GM12878 (cell line): ENCODE measurements around the gene TSFM. TPM values are rescaled to one million over a fixed set of nuclear protein-coding genes. Genes with fewer than 3 reads are reported as not detected.
"Not testable (repeated sequence)": the region's sequence is repeated elsewhere in the genome, so short reads cannot be mapped to it uniquely, and the experiment has no call there.

Source experiments
- ATAC-seq: fragments of 200-7000 bp; cut with Tn5 transposase; 3 replicates; pipeline ENCODE4 v1.9.1; 2020; ENCODE audit warnings: mild to moderate bottlenecking, moderate library complexity
- BruUV-seq: library from RNA; stranded (reverse); fragments of 400-500 nt; replicated peaks from 2 replicates; lab custom pipeline; 2021; lab: Mats Ljungman, UMichigan
- CTCF ChIA-PET: fragments of 300-600 bp; sonication (Branson Sonifier 250); formaldehyde crosslinking; extraction: SDS; loops from one replicate; lab custom pipeline; 2021; ENCODE audit warnings: inconsistent platforms; lab: Yijun Ruan, JAX
- POLR2A ChIA-PET: fragments of 350-600 bp; formaldehyde crosslinking; extraction: SDS; loops from one replicate; lab custom pipeline; 2021; ENCODE audit warnings: inconsistent platforms; lab: Charles Lee
- RAD21 ChIA-PET: fragments of 300-600 bp; sonication (Branson Sonifier 250); formaldehyde crosslinking; loops from one replicate; lab custom pipeline; 2023; ENCODE audit warnings: antibody characterized with exemption; ENCODE audit not compliant: unreplicated experiment; lab: Charles Lee
- SMC1A ChIA-PET: fragments of 300-600 bp; sonication (Branson Sonifier 250); formaldehyde crosslinking; loops from one replicate; lab custom pipeline; 2023; ENCODE audit not compliant: unreplicated experiment, uncharacterized antibody; lab: Charles Lee
- DNase-seq: peaks from one replicate; pipeline ENCODE4 v3.0.0-alpha.2; 2011; ENCODE audit warnings: low read depth, low spot score
- FAIRE-seq: peaks from 3 replicates; lab custom pipeline; 2011; peaks lifted over from hg19 to GRCh38; lab: Jason Lieb, UNC
- H2AFZ ChIP-seq: 2 replicates; pipeline ENCODE4 v1.6.0; 2011; ENCODE audit warnings: low read depth, low read length, control low read depth; ENCODE audit not compliant: control insufficient read depth
- H3K27ac ChIP-seq: 2 replicates; pipeline ENCODE4 v1.5.1; 2011; ENCODE audit warnings: control low read depth; ENCODE audit not compliant: control insufficient read depth, insufficient read depth
- H3K27me3 ChIP-seq, 2 experiments: replicated peaks in 1 of 2; 2 replicates each; pipeline versions ENCODE4 v1.6.0 to v1.6.1; 2011; ENCODE audit warnings: low read length in 1 of 2; ENCODE audit not compliant: control insufficient read depth in 2 of 2, insufficient read depth in 2 of 2
- H3K36me3 ChIP-seq, 2 experiments: 2 replicates each; pipeline ENCODE4 v1.5.1; 2011; ENCODE audit warnings: low read length in 1 of 2; ENCODE audit not compliant: control insufficient read depth in 2 of 2, insufficient read depth in 2 of 2
- H3K4me1 ChIP-seq: 2 replicates; pipeline ENCODE4 v1.6.1; 2011; ENCODE audit warnings: mild to moderate bottlenecking, low read length, moderate library complexity, mixed read lengths; ENCODE audit not compliant: control insufficient read depth, insufficient read depth
- H3K4me2 ChIP-seq: 2 replicates; pipeline ENCODE4 v1.6.0; 2011; ENCODE audit warnings: control low read depth; ENCODE audit not compliant: control insufficient read depth, insufficient read depth
- H3K4me3 ChIP-seq: fragments of 200-600 bp; sonication (generic); 2 replicates; pipeline ENCODE4 v1.5.1; 2016
- H3K79me2 ChIP-seq: 2 replicates; pipeline ENCODE4 v1.6.0; 2011; ENCODE audit warnings: low read length; ENCODE audit not compliant: control insufficient read depth, insufficient read depth
- H3K9ac ChIP-seq: 2 replicates; pipeline ENCODE4 v1.8.0; 2011; ENCODE audit warnings: low read length, control low read depth, mixed read lengths; ENCODE audit not compliant: control insufficient read depth, insufficient read depth
- H3K9me3 ChIP-seq: replicated peaks from 3 replicates; pipeline ENCODE4 v1.5.1; 2011; ENCODE audit warnings: mild to moderate bottlenecking, low read length; ENCODE audit not compliant: control insufficient read depth, insufficient read depth
- H4K20me1 ChIP-seq: 2 replicates; pipeline ENCODE4 v1.6.0; 2011; ENCODE audit not compliant: control insufficient read depth, insufficient read depth
- ATF2 ChIP-seq: IDR thresholded peaks from 2 replicates; pipeline ENCODE4 v1.6.1; 2012; ENCODE audit warnings: low read length, inconsistent platforms
- CUX1 ChIP-seq: IDR thresholded peaks from 2 replicates; pipeline ENCODE4 v1.6.1; 2012; ENCODE audit warnings: improper control_type of control experiment, low read depth, low read length; ENCODE audit not compliant: insufficient replicate concordance
- KDM1A ChIP-seq: fragments of 200-600 bp; sonication (generic); IDR thresholded peaks from 2 replicates; pipeline ENCODE4 v1.6.1; 2016; ENCODE audit warnings: borderline replicate concordance
- NFIC ChIP-seq: IDR thresholded peaks from 2 replicates; pipeline ENCODE4 v1.6.1; 2012; ENCODE audit warnings: low read depth, mild to moderate bottlenecking, inconsistent platforms, low read length, moderate library complexity
- NFXL1 ChIP-seq: fragments of 450-650 bp; IDR thresholded peaks from 2 replicates; pipeline ENCODE4 v1.6.1; 2017; ENCODE audit warnings: antibody characterized with exemption, mild to moderate bottlenecking, borderline replicate concordance
- NFYB ChIP-seq: IDR thresholded peaks from 2 replicates; pipeline ENCODE4 v1.6.1; 2011; ENCODE audit warnings: low read depth, mild to moderate bottlenecking, low read length, improper control_type of control experiment, moderate library complexity; ENCODE audit not compliant: insufficient read depth
- POLR2AphosphoS2 ChIP-seq: IDR thresholded peaks from 2 replicates; pipeline ENCODE4 v1.6.1; 2011; ENCODE audit warnings: low read depth, mild to moderate bottlenecking, low read length, improper control_type of control experiment, moderate library complexity
- SMAD1 ChIP-seq: fragments of 450-650 bp; IDR thresholded peaks from 2 replicates; pipeline ENCODE4 v1.6.1; 2018; ENCODE audit warnings: mild to moderate bottlenecking, low read depth; ENCODE audit not compliant: partially characterized antibody
- ZNF207 ChIP-seq: fragments of 450-650 bp; IDR thresholded peaks from 2 replicates; pipeline ENCODE4 v1.6.1; 2014; ENCODE audit warnings: antibody characterized with exemption, mild to moderate bottlenecking, borderline replicate concordance
- WGBS: methylation state at CpG from one replicate; pipeline ENCODE4 v1.1.6; 2016; ENCODE audit warnings: low lambda C conversion rate; ENCODE audit not compliant: insufficient replicate concordance, insufficient coverage; ENCODE audit errors: missing lambda C conversion rate; 5-methylcytosine and 5-hydroxymethylcytosine counted together
- in situ Hi-C: fragments of 300-500 bp; cut with MboI; formaldehyde crosslinking; loops from 9 replicates; pipeline ENCODE4 v1.14.3; 2018; ENCODE audit warnings: mixed read lengths
- intact Hi-C: fragments of 100-400 bp; cut with micrococcal nuclease; formaldehyde crosslinking; loops from one replicate; pipeline ENCODE4 v1.14.2; 2022; ENCODE audit not compliant: unreplicated experiment
- polyA plus RNA-seq, 11 experiments: library from polyadenylated mRNA; depleted of rRNA in 4 of 11; unstranded in 6 of 11; stranded (reverse) in 5 of 11; fragments of >200 nt; fragmentation: Nextera tagmentation in 4 of 11; fragmentation: Illumina TruSeq in 1 of 11; extraction: Ambion mirVana in 4 of 11; extraction: Trizol in 1 of 11; gene quantifications; 1 replicate in 1 of 11; 2 replicates in 10 of 11; pipeline versions ENCODE4 v1.2.1 to v1.2.3, GENCODE V29; 2011 to 2016; ENCODE audit warnings: inconsistent platforms in 2 of 11, missing spikeins in 2 of 11, low read depth in 1 of 11
- total RNA-seq, 4 experiments: library from RNA; depleted of rRNA in 3 of 4; stranded (reverse); fragments of >200 nt in 3 of 4; fragmentation: Illumina TruSeq in 1 of 4; extraction: Trizol in 1 of 4; gene quantifications; 2 replicates each; pipeline versions ENCODE4 v1.2.1 to v1.2.3, GENCODE V29; 2013 to 2021

The TSFM gene
- total and polyA plus RNA-seq, 10 of the 15 experiments (the other 5 are each of a cell fraction or from before 2014, with no cell fraction given) = 36.7 to 132 (median 45.6) TPM

- Histone ChIP-seq H3K4me2 (no peak overlapping the region), H3K27me3 (no peaks in the 10 kb centered on the region), H3K9me3 (no peaks in the 10 kb centered on the region), H3K27ac (no peak overlapping the region), H4K20me1 (no peaks in the 10 kb centered on the region), H3K79me2 (no peaks in the 10 kb centered on the region), H3K36me3 (peaks cover 5 to 6% of the 10 kb centered on the region in 2 experiments; a peak in 3 of 4 replicates), H3K4me3 (no peak overlapping the region), H3K4me1 (no peaks in the 10 kb centered on the region), H2AFZ (no peak overlapping the region), H3K9ac (no peak overlapping the region)
- RAD21 ChIA-PET = interaction anchor here (1.0 kb wide), 1 partner anchor 100 kb away, joined by 3 read pairs; no protein-coding TSS in a partner anchor
- no TSS peak for BruUV-seq
- WGBS = 96% methylated on average over 8 of the region's 8 CpGs
- SMC1A ChIA-PET = no interaction called here
- ATAC-seq (no peak), FAIRE-seq (no peak), DNase-seq (no peak)
- in situ Hi-C loops (no loop called here), intact Hi-C loops (no loop called here)
- POLR2A ChIA-PET = no interaction called here
- CTCF ChIA-PET = interaction anchor here (1.2 to 2.6 kb wide), 6 partner anchors 10 to 87 kb away, joined by 3 to 6 read pairs (median 4); no protein-coding TSS in a partner anchor
- TF ChIP-seq NFIC (no peak), NFXL1 (no peak), KDM1A (no peak), ATF2 (no peak), NFYB (no peak), SMAD1 (no peak), CUX1 (no peak), ZNF207 (no peak), POLR2AphosphoS2 (no peak)
Measured at GRCh38 chr12:57817261-57817989, 34.8 kb downstream of the TSFM start.

- H3K4me1 ChIP-seq, H4K20me1 ChIP-seq, H3K9ac ChIP-seq, H3K27ac ChIP-seq, H3K4me3 ChIP-seq, intact Hi-C loops, H3K9me3 ChIP-seq, FAIRE-seq, in situ Hi-C loops, DNase-seq, BruUV-seq, H3K4me2 ChIP-seq, H3K27me3 ChIP-seq, H2AFZ ChIP-seq, ATAC-seq, H3K79me2 ChIP-seq: not testable (repeated sequence)
- CTCF ChIA-PET = interaction anchor here (0.9 to 2.6 kb wide), 4 partner anchors 15 to 87 kb away, joined by 3 to 5 read pairs (median 4); no protein-coding TSS in a partner anchor
- H3K36me3 ChIP-seq = peaks cover 8 to 11% of the 10 kb centered on the region in 2 experiments; a peak in 3 of 4 replicates
- 76% methylated on average over 3 of the region's 3 CpGs for WGBS
- POLR2A ChIA-PET = interaction anchor here (1.5 kb wide), 1 partner anchor 14 kb away, joined by 3 read pairs; no protein-coding TSS in a partner anchor
- SMC1A ChIA-PET = interaction anchor here (1.0 kb wide), 1 partner anchor 14 kb away, joined by 4 read pairs; no protein-coding TSS in a partner anchor
- RAD21 ChIA-PET = interaction anchor here (1.0 kb wide), 1 partner anchor 14 kb away, joined by 3 read pairs; no protein-coding TSS in a partner anchor
Measured at GRCh38 chr12:57817990-57818331, 35.4 kb downstream of the TSFM start.
